A549 (cell line): ENCODE measurements around the gene SPRTN. TPM values are rescaled to one million over a fixed set of nuclear protein-coding genes. Genes with fewer than 3 reads are reported as not detected.

ENCODE experiments used
- ATAC-seq, 2 experiments: fragments of 200-7000 bp in 1 of 2; fragments of >200 bp in 1 of 2; cut with Nextera tagmentation in 1 of 2; cut with Tn5 transposase in 1 of 2; 3 replicates each; pipeline versions ENCODE4 v1.8.0 to v1.9.1; 2018 to 2020; ENCODE audit warnings: mild to moderate bottlenecking in 1 of 2, moderate library complexity in 1 of 2
- CTCF ChIA-PET: fragments of 300-600 bp; sonication (Branson Sonifier 250); formaldehyde crosslinking; extraction: SDS; loops from one replicate; lab custom pipeline; 2021; ENCODE audit warnings: antibody characterized with exemption, inconsistent platforms; lab: Yijun Ruan, JAX
- POLR2A ChIA-PET: fragments of 350-600 bp; formaldehyde crosslinking; extraction: SDS; loops from one replicate; lab custom pipeline; 2021; ENCODE audit warnings: antibody characterized with exemption, inconsistent platforms; lab: Yijun Ruan, JAX
- DNase-seq, 2 experiments: peaks; one replicate each; pipeline versions ENCODE4 v3.0.0 to v3.0.0-alpha.2; 2011 to 2016; ENCODE audit warnings: low read depth in 1 of 2, low spot score in 1 of 2
- FAIRE-seq: peaks from 2 replicates; lab custom pipeline; 2011; peaks lifted over from hg19 to GRCh38; lab: Jason Lieb, UNC
- H3K27ac ChIP-seq, 2 experiments: fragments of >200 bp; sonication (Bioruptor Twin); formaldehyde crosslinking; 3 replicates each; pipeline ENCODE4 v1.5.1; 2016 to 2017
- H3K4me1 ChIP-seq: fragments of >200 bp; sonication (Bioruptor Twin); formaldehyde crosslinking; 3 replicates; pipeline ENCODE4 v1.6.1; 2016
- H3K4me2 ChIP-seq: fragments of >200 bp; sonication (Bioruptor Twin); formaldehyde crosslinking; 3 replicates; pipeline ENCODE4 v1.6.1; 2016
- H3K4me3 ChIP-seq: fragments of >200 bp; sonication (Bioruptor Twin); formaldehyde crosslinking; 3 replicates; pipeline ENCODE4 v1.5.1; 2016
- H3K9me3 ChIP-seq: fragments of >200 bp; sonication (Bioruptor Twin); formaldehyde crosslinking; 3 replicates; pipeline ENCODE4 v1.6.1; 2016
- ATOH8 ChIP-seq: fragments of 250-450 bp; sonication (Bioruptor Pico); IDR thresholded peaks from 2 replicates; pipeline ENCODE4 v1.5.0; 2020; ENCODE audit warnings: low read depth, mild to moderate bottlenecking, moderate library complexity
- CEBPB ChIP-seq, 2 experiments: fragments of >200 bp in 1 of 2; sonication (Bioruptor Twin) in 1 of 2; formaldehyde crosslinking in 1 of 2; IDR thresholded peaks; 2 replicates each; pipeline ENCODE4 v1.6.1; 2012 to 2016
- CHD2 ChIP-seq: fragments of 150-350 bp; IDR thresholded peaks from 2 replicates; pipeline ENCODE4 v1.6.1; 2014; ENCODE audit warnings: low read length; ENCODE audit not compliant: partially characterized antibody
- CTCF ChIP-seq: fragments of >200 bp; sonication (Bioruptor Twin); formaldehyde crosslinking; IDR thresholded peaks from 3 replicates; pipeline ENCODE4 v1.5.1; 2016
- FOSB ChIP-seq: fragments of 250-450 bp; sonication (Bioruptor Pico); IDR thresholded peaks from 2 replicates; pipeline ENCODE4 v1.5.0; 2020; ENCODE audit warnings: mild to moderate bottlenecking, moderate library complexity
- FOXS1 ChIP-seq: fragments of 250-450 bp; sonication (Bioruptor Pico); IDR thresholded peaks from 2 replicates; pipeline ENCODE4 v1.5.0; 2020; ENCODE audit warnings: mild to moderate bottlenecking, moderate library complexity
- HDAC2 ChIP-seq: fragments of 200-600 bp; sonication (generic); IDR thresholded peaks from 2 replicates; pipeline ENCODE4 v1.6.1; 2016
- HMGXB4 ChIP-seq: fragments of 250-450 bp; sonication (Bioruptor Pico); IDR thresholded peaks from 2 replicates; pipeline ENCODE4 v1.5.0; 2021; ENCODE audit warnings: mild to moderate bottlenecking, moderate library complexity, borderline replicate concordance
- HOXB5 ChIP-seq: fragments of 250-450 bp; sonication (Bioruptor Pico); IDR thresholded peaks from 2 replicates; pipeline ENCODE4 v1.5.0; 2020; ENCODE audit warnings: mild to moderate bottlenecking, moderate library complexity
- JUN ChIP-seq, 2 experiments: fragments of >200 bp; sonication (Bioruptor Twin); formaldehyde crosslinking; IDR thresholded peaks; 2 replicates in 1 of 2; 3 replicates in 1 of 2; pipeline ENCODE4 v1.6.1; 2016 to 2017
- JUNB ChIP-seq: fragments of >200 bp; sonication (Bioruptor Twin); formaldehyde crosslinking; IDR thresholded peaks from 2 replicates; pipeline ENCODE4 v1.6.1; 2016
- KDM5A ChIP-seq: fragments of 200-600 bp; sonication (generic); IDR thresholded peaks from 2 replicates; pipeline ENCODE4 v1.6.1; 2016; ENCODE audit warnings: antibody characterized with exemption, mild to moderate bottlenecking
- MAX ChIP-seq: IDR thresholded peaks from 2 replicates; pipeline ENCODE4 v1.6.1; 2012
- NFE2L2 ChIP-seq: fragments of 150-350 bp; conservative IDR thresholded peaks from 2 replicates; pipeline ENCODE4 v1.6.1; 2014; ENCODE audit warnings: low read length
- NPAS2 ChIP-seq: fragments of 250-450 bp; sonication (Bioruptor Pico); IDR thresholded peaks from 2 replicates; pipeline ENCODE4 v1.8.0; 2022; ENCODE audit warnings: mild to moderate bottlenecking, moderate library complexity, borderline replicate concordance
- PHF8 ChIP-seq: fragments of 200-600 bp; sonication (generic); IDR thresholded peaks from 2 replicates; pipeline ENCODE4 v1.6.1; 2016; ENCODE audit warnings: low read depth, mild to moderate bottlenecking, antibody characterized with exemption, moderate library complexity, borderline replicate concordance
- POLR2AphosphoS2 ChIP-seq: conservative IDR thresholded peaks from 2 replicates; pipeline ENCODE4 v1.6.1; 2012; ENCODE audit warnings: low read length, improper control_type of control experiment, inconsistent platforms
- RCOR1 ChIP-seq: fragments of 150-350 bp; IDR thresholded peaks from 2 replicates; pipeline ENCODE4 v1.6.1; 2014; ENCODE audit warnings: antibody characterized with exemption, low read length, low read depth
- RNF2 ChIP-seq: fragments of 200-600 bp; sonication (generic); IDR thresholded peaks from 2 replicates; pipeline ENCODE4 v1.6.1; 2016; ENCODE audit warnings: low read depth, mild to moderate bottlenecking, antibody characterized with exemption, moderate library complexity, borderline replicate concordance
- SMC3 ChIP-seq: fragments of >200 bp; sonication (Bioruptor Twin); formaldehyde crosslinking; IDR thresholded peaks from 3 replicates; pipeline ENCODE4 v1.6.1; 2018; ENCODE audit warnings: inconsistent platforms
- TP53 ChIP-seq: fragments of 250-450 bp; sonication (Bioruptor Pico); IDR thresholded peaks from 2 replicates; pipeline ENCODE4 v1.5.0; 2021; ENCODE audit warnings: mild to moderate bottlenecking, moderate library complexity
- ZSCAN20 ChIP-seq: fragments of 250-450 bp; sonication (Bioruptor Pico); IDR thresholded peaks from 2 replicates; pipeline ENCODE4 v1.8.0; 2022; ENCODE audit warnings: mild to moderate bottlenecking, moderate library complexity
- WGBS: methylation state at CpG from one replicate; pipeline ENCODE4 v1.1.6; 2017; ENCODE audit errors: missing lambda C conversion rate; 5-methylcytosine and 5-hydroxymethylcytosine counted together
- polyA plus RNA-seq, 4 experiments: library from polyadenylated mRNA; depleted of rRNA in 3 of 4; stranded (reverse); fragments of >200 nt; fragmentation: RNase III in 1 of 4; extraction: RNeasy Plus Mini Kit Qiagen cat#74134 plus additional on column Dnase treatment in 1 of 4; gene quantifications; 2 replicates in 3 of 4; 3 replicates in 1 of 4; pipeline ENCODE4 v1.2.3, GENCODE V29; 2011 to 2017
- TF ChIP-seq, protein P1 (sequence below): fragments of 200-600 bp; sonication (generic); IDR thresholded peaks from 2 replicates; pipeline ENCODE4 v1.6.1; 2016; ENCODE audit warnings: antibody characterized with exemption, mild to moderate bottlenecking, moderate library complexity

SPRTN gene
- polyA plus RNA-seq, 2 of the 4 experiments (the other 2 are of a cell fraction) = 14.0 to 21.0 TPM

DNA sequence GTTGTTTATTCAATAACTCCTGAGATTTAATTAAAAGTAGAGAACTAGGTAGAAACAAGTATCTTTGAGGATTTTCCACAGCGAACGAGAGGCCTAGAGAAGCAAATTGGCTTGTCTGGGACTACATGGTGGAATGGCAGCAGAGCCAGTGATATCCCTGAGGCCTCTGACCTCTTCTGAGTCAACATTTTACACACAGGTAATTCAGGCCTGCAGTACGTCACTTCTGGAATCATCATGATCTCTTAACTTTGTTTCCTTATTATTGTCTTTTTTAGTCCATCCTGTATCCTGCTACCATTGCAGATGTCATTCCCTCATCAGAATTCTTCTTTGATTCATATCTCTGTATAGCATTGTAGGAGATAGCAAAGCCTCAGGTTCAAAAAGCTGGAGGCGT is 9.9 kb downstream of the SPRTN start:
- WGBS = 95% methylated on average over 4 of the region's 4 CpGs
- CTCF ChIA-PET = interaction anchor here (0.9 to 4.9 kb wide), 5 partner anchors 10 to 369 kb away, joined by 3 to 19 read pairs (median 4); partner anchors contain the start of genes ARV1 and TTC13
- FAIRE-seq = no peak
- H3K4me1 ChIP-seq = no peaks in the 10 kb centered on the region
- DNase-seq = no peak
- POLR2A ChIA-PET = no interaction called here
- no peak overlapping the region for H3K4me2 ChIP-seq
- H3K4me3 ChIP-seq = no peak overlapping the region
- H3K27ac ChIP-seq = no peak overlapping the region
- H3K9me3 ChIP-seq = no peaks in the 10 kb centered on the region
- no peak for TF ChIP-seq MAX
- TF ChIP-seq HOXB5 = no peak
- no peak for TF ChIP-seq HMGXB4 (CRISPR knock-in tag)
- TF ChIP-seq JUN (IDR thresholded peaks at IDR 0.05) = no peak
- TF ChIP-seq, protein P1, sequence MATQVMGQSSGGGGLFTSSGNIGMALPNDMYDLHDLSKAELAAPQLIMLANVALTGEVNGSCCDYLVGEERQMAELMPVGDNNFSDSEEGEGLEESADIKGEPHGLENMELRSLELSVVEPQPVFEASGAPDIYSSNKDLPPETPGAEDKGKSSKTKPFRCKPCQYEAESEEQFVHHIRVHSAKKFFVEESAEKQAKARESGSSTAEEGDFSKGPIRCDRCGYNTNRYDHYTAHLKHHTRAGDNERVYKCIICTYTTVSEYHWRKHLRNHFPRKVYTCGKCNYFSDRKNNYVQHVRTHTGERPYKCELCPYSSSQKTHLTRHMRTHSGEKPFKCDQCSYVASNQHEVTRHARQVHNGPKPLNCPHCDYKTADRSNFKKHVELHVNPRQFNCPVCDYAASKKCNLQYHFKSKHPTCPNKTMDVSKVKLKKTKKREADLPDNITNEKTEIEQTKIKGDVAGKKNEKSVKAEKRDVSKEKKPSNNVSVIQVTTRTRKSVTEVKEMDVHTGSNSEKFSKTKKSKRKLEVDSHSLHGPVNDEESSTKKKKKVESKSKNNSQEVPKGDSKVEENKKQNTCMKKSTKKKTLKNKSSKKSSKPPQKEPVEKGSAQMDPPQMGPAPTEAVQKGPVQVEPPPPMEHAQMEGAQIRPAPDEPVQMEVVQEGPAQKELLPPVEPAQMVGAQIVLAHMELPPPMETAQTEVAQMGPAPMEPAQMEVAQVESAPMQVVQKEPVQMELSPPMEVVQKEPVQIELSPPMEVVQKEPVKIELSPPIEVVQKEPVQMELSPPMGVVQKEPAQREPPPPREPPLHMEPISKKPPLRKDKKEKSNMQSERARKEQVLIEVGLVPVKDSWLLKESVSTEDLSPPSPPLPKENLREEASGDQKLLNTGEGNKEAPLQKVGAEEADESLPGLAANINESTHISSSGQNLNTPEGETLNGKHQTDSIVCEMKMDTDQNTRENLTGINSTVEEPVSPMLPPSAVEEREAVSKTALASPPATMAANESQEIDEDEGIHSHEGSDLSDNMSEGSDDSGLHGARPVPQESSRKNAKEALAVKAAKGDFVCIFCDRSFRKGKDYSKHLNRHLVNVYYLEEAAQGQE = no peak
- no peak for TF ChIP-seq ATOH8 (CRISPR knock-in tag)
- TF ChIP-seq NPAS2 (CRISPR knock-in tag) = no peak
- TF ChIP-seq RNF2 = no peak
- no peak for TF ChIP-seq RCOR1
- TF ChIP-seq CEBPB (IDR thresholded peaks at IDR 0.05) = no peak
- no peak for TF ChIP-seq JUNB
- no peak for TF ChIP-seq POLR2AphosphoS2
- TF ChIP-seq CTCF = no peak
- TF ChIP-seq FOSB (CRISPR knock-in tag) = no peak
- no peak for TF ChIP-seq FOXS1 (CRISPR knock-in tag)
- no peak for TF ChIP-seq HDAC2
- no peak for TF ChIP-seq TP53 (CRISPR knock-in tag)
- no peak for TF ChIP-seq ZSCAN20 (CRISPR knock-in tag)
- ATAC-seq = no peak

DNA sequence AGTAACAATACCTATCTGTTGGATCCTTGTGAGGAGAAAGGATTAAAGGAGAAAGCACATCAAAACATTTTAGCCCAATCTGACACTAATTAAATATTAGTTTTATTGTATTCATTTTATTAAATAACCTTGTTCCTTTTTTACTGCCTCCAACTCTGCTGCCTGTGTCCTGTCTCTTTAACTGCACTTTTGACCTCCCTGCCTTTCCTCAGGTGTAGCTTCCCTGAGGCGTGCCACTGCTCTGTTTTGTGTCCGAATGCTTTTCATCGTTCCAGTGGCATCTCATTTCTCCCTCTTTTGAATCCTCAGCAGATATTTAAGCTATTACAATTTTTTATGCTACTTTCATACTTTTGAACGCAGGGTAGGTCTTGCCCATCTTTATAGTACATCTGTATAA is 10.3 kb downstream of the SPRTN start:
- CTCF ChIA-PET = interaction anchor here (0.9 to 4.9 kb wide), 5 partner anchors 9 to 370 kb away, joined by 3 to 19 read pairs (median 4); partner anchors contain the start of genes ARV1 and TTC13
- no peak overlapping the region for H3K4me2 ChIP-seq
- POLR2A ChIA-PET = interaction anchor here (1.1 kb wide), 1 partner anchor 11 kb away, joined by 5 read pairs; the partner anchor contains the start of genes EXOC8 and SPRTN
- no peaks in the 10 kb centered on the region for H3K4me1 ChIP-seq
- FAIRE-seq (no peak), DNase-seq (no peak), ATAC-seq (no peak)
- no peak overlapping the region for H3K4me3 ChIP-seq
- no peak overlapping the region for H3K27ac ChIP-seq
- 95% methylated on average over 4 of the region's 4 CpGs for WGBS
- H3K9me3 ChIP-seq = no peaks in the 10 kb centered on the region
- no peak for TF ChIP-seq KDM5A
- TF ChIP-seq SMC3 = no peak
- no peak for TF ChIP-seq CHD2
- TF ChIP-seq NFE2L2 = no peak
- no peak for TF ChIP-seq POLR2AphosphoS2
- TF ChIP-seq PHF8 = no peak
- no peak for TF ChIP-seq HDAC2
- no peak for TF ChIP-seq HMGXB4 (CRISPR knock-in tag)
- no peak for TF ChIP-seq HOXB5
